Naive thymus-derived CD4-positive, alpha-beta T cell (primary cell): ENCODE data around the gene SMG5. TPM values are rescaled to one million over a fixed set of nuclear protein-coding genes. Genes with fewer than 3 reads are reported as not detected.

Source experiments
- ATAC-seq: fragments of 150-1000 bp; cut with Tn5 transposase; 2 replicates; pipeline ENCODE4 v1.10.0; 2021; ENCODE audit warnings: mild to moderate bottlenecking, moderate library complexity
- CTCF ChIA-PET: fragments of 350-600 bp; sonication (Branson Sonifier 250); formaldehyde crosslinking; loops from one replicate; lab custom pipeline; 2021; ENCODE audit warnings: antibody characterized with exemption; lab: Charles Lee
- POLR2A ChIA-PET: fragments of 350-600 bp; sonication (Branson Sonifier 250); formaldehyde crosslinking; loops from one replicate; lab custom pipeline; 2021; ENCODE audit warnings: antibody characterized with exemption, inconsistent platforms; lab: Charles Lee
- DNase-seq, 9 donors: peaks; one replicate each; pipeline versions ENCODE4 v3.0.0 to v3.0.0-alpha.2; 2020 to 2022; ENCODE audit warnings: mixed read lengths in 1 of 9
- H3K27ac ChIP-seq: one replicate; pipeline ENCODE4 v1.7.0; 2013; ENCODE audit warnings: mild to moderate bottlenecking, low read depth, low read length, moderate library complexity
- H3K27me3 ChIP-seq, 2 donors: one replicate each; pipeline ENCODE4 v1.7.0; 2013; ENCODE audit warnings: low read length in 2 of 2, mild to moderate bottlenecking in 2 of 2, moderate library complexity in 2 of 2; ENCODE audit not compliant: control insufficient read depth in 2 of 2, insufficient read depth in 2 of 2
- H3K36me3 ChIP-seq, 3 experiments: 1 replicate in 2 of 3; 2 replicates in 1 of 3; pipeline ENCODE4 v1.7.0; 2013; ENCODE audit warnings: low read length in 3 of 3, mild to moderate bottlenecking in 3 of 3, moderate library complexity in 1 of 3; ENCODE audit not compliant: insufficient read depth in 3 of 3, control insufficient read depth in 2 of 3
- H3K4me1 ChIP-seq, 2 donors: one replicate each; pipeline ENCODE4 v1.7.0; 2013; ENCODE audit warnings: low read length in 2 of 2, mild to moderate bottlenecking in 2 of 2, moderate library complexity in 1 of 2; ENCODE audit not compliant: control insufficient read depth in 2 of 2, insufficient read depth in 2 of 2
- H3K4me3 ChIP-seq: 2 replicates; pipeline ENCODE4 v1.7.0; 2013; ENCODE audit warnings: mild to moderate bottlenecking, low read length
- H3K9me3 ChIP-seq, 3 experiments: 1 replicate in 2 of 3; 2 replicates in 1 of 3; pipeline ENCODE4 v1.7.0; 2013; ENCODE audit warnings: low read length in 3 of 3; ENCODE audit not compliant: control insufficient read depth in 2 of 3
- H3K27ac Mint-ChIP-seq, 9 donors: one replicate each; pipeline ENCODE4 v1.8.0; 2020 to 2022; ENCODE audit warnings: mixed read lengths in 9 of 9, mild to moderate bottlenecking in 8 of 9, moderate library complexity in 5 of 9, inconsistent platforms in 2 of 9
- H3K27me3 Mint-ChIP-seq, 5 donors: one replicate each; pipeline ENCODE4 v1.8.0; 2021 to 2022; ENCODE audit warnings: mixed read lengths in 5 of 5, mild to moderate bottlenecking in 1 of 5
- H3K36me3 Mint-ChIP-seq, 5 donors: one replicate each; pipeline ENCODE4 v1.8.0; 2020 to 2022; ENCODE audit warnings: mixed read lengths in 5 of 5, mild to moderate bottlenecking in 3 of 5, inconsistent platforms in 1 of 5
- H3K4me1 Mint-ChIP-seq, 7 donors: one replicate each; pipeline ENCODE4 v1.8.0; 2020 to 2022; ENCODE audit warnings: mixed read lengths in 7 of 7, mild to moderate bottlenecking in 3 of 7, inconsistent platforms in 1 of 7
- H3K4me3 Mint-ChIP-seq, 10 donors: one replicate each; pipeline ENCODE4 v1.8.0; 2020 to 2022; ENCODE audit warnings: mild to moderate bottlenecking in 10 of 10, mixed read lengths in 10 of 10, moderate library complexity in 6 of 10, inconsistent platforms in 2 of 10
- H3K9me3 Mint-ChIP-seq, 11 donors: one replicate each; pipeline ENCODE4 v1.8.0; 2020 to 2022; ENCODE audit warnings: mixed read lengths in 11 of 11, mild to moderate bottlenecking in 4 of 11, inconsistent platforms in 1 of 11, moderate library complexity in 1 of 11
- intact Hi-C, 2 donors: fragments of 100-400 bp; cut with micrococcal nuclease; formaldehyde crosslinking; loops; one replicate each; pipeline ENCODE4 v1.15.1; 2023
- polyA plus RNA-seq, 2 donors: library from polyadenylated mRNA; unstranded; fragments of 300-500 nt; fragmentation: Illumina TruSeq; gene quantifications; one replicate each; pipeline ENCODE4 v1.2.3, GENCODE V29; 2021
- total RNA-seq, 6 experiments: library from RNA in 5 of 6; stranded (reverse) in 5 of 6; gene quantifications; 1 replicate in 5 of 6; 2 replicates in 1 of 6; pipeline ENCODE4 v1.2.3 and lab custom pipeline; 2021 to 2026

The SMG5 gene
- total and polyA plus RNA-seq, 7 experiments from 2014 or later, result 14.4 to 74.0 (median 65.7) TPM

GRCh38 chr1:156212833-156213643, 69.6 kb downstream of the SMG5 start, which contains the start of gene PMF1:
Gene PMF1 (plus strand): TSS chr1:156213007. CDS start chr1:156213016, 9 bp downstream.
- peak within 1 kb of the TSS; percentile 90 to 99 (median 96) for H3K4me3 Mint-ChIP-seq
- Histone ChIP-seq H3K9me3 (no peaks in the 10 kb centered on the region), H3K27me3 (no peaks in the 10 kb centered on the region), H3K4me3 (peak within 1 kb of the TSS; percentile 85), H3K36me3 (peaks cover 0 to 36% (median 0%) of the 10 kb centered on the region in 3 experiments), H3K4me1 (peaks cover 8 to 17% of the 10 kb centered on the region in 2 donors), H3K27ac (peak within 1 kb of the TSS; percentile 94)
- no peaks in the 10 kb centered on the region for H3K27me3 Mint-ChIP-seq
- H3K27ac Mint-ChIP-seq, result peak within 1 kb of the TSS; percentile 98 to 100 (median 99)
- H3K9me3 Mint-ChIP-seq, result no peaks in the 10 kb centered on the region
- ATAC-seq (peak; percentile 98), DNase-seq (peak; percentile 83 to 97 (median 95))
- peaks cover 20 to 58% (median 41%) of the 10 kb centered on the region in 7 donors for H3K4me1 Mint-ChIP-seq
- intact Hi-C loops, result loop anchor here (1.0 to 10.0 kb wide), 10 partner anchors 12 to 528 kb away; partner anchors contain the start of genes CCT3 (in 2 of the 2), TSACC (in 2 of the 2), GON4L (in 1 of the 2) and LAMTOR2 (in 1 of the 2)
- ChIA-PET CTCF (interaction anchor here (0.6 to 1.6 kb wide), 7 partner anchors 11 to 1257 kb away, joined by 3 to 11 read pairs (median 3); partner anchors contain the start of genes PBXIP1 and SLC25A44), POLR2A (interaction anchor here (0.6 to 3.1 kb wide), 25 partner anchors 9 to 968 kb away, joined by 3 to 30 read pairs (median 3); partner anchors contain the start of genes MEF2D, PRCC, SLC25A44 and SMG5)
- peaks cover 3 to 30% (median 21%) of the 10 kb centered on the region in 5 donors for H3K36me3 Mint-ChIP-seq

GRCh38 chr1:156212130-156212529, 70.5 kb downstream of the SMG5 start:
- Histone ChIP-seq H3K27ac (peak overlapping the region; percentile 94), H3K4me3 (peak overlapping the region; percentile 85), H3K36me3 (peaks cover 0 to 40% (median 0%) of the 10 kb centered on the region in 3 experiments), H3K4me1 (peaks cover 0 to 17% of the 10 kb centered on the region in 2 donors), H3K9me3 (no peaks in the 10 kb centered on the region), H3K27me3 (no peaks in the 10 kb centered on the region)
- ATAC-seq, result no peak
- ChIA-PET POLR2A (interaction anchor here (0.5 to 3.1 kb wide), 15 partner anchors 9 to 289 kb away, joined by 3 to 30 read pairs (median 7); partner anchors contain the start of genes MEF2D, SLC25A44 and SMG5), CTCF (interaction anchor here (1.0 kb wide), 1 partner anchor 14 kb away, joined by 3 read pairs; no protein-coding TSS in a partner anchor)
- Mint-ChIP-seq H3K36me3 (peaks cover 3 to 34% (median 25%) of the 10 kb centered on the region in 5 donors), H3K27ac (peak overlapping the region; percentile 98 to 100 (median 99)), H3K9me3 (no peaks in the 10 kb centered on the region), H3K4me3 (peak overlapping the region; percentile 90 to 99 (median 96)), H3K27me3 (no peaks in the 10 kb centered on the region), H3K4me1 (peaks cover 11 to 49% (median 32%) of the 10 kb centered on the region in 7 donors)
- intact Hi-C loops, result loop anchor here (1.0 to 10.0 kb wide), 6 partner anchors 19 to 529 kb away; partner anchors contain the start of genes CCT3 (in 1 of the 2), GON4L (in 1 of the 2), MEF2D (in 1 of the 2) and MRPL24 (in 1 of the 2)
- no peak for DNase-seq

- POLR2A ChIA-PET, result interaction anchor here (0.8 to 1.7 kb wide), 4 partner anchors 10 to 21 kb away, joined by 3 to 7 read pairs (median 3); partner anchors contain the start of gene SLC25A44
- intact Hi-C loops, result loop anchor here (5.0 to 10.0 kb wide), 3 partner anchors 126 to 354 kb away; partner anchors contain the start of genes CCT3 (in 1 of the 2), GON4L (in 1 of the 2), MEF2D (in 1 of the 2) and SYT11 (in 1 of the 2)
- H3K9me3 Mint-ChIP-seq, result no peaks in the 10 kb centered on the region
These were observed 71.4 kb downstream of the SMG5 start for GRCh38 chr1:156211243-156211642.

GRCh38 chr1:156204686-156205085, 77.9 kb downstream of the SMG5 start:
- H3K4me3 Mint-ChIP-seq, result no peak overlapping the region
- ChIA-PET POLR2A (interaction anchor here (0.7 to 1.2 kb wide), 4 partner anchors 8 to 995 kb away, joined by 3 read pairs; no protein-coding TSS in a partner anchor), CTCF (interaction anchor here (0.6 to 1.1 kb wide), 3 partner anchors 10 to 13 kb away, joined by 3 to 6 read pairs (median 3); partner anchors contain the start of gene SLC25A44)
- peaks cover 9 to 23% (median 16%) of the 10 kb centered on the region in 7 donors for H3K4me1 Mint-ChIP-seq
- H3K27ac Mint-ChIP-seq, result peak overlapping the region in 1 of 9 donors; percentile 6
- intact Hi-C loops, result no loop called here
- H3K36me3 Mint-ChIP-seq, result peaks cover 4 to 35% (median 20%) of the 10 kb centered on the region in 5 donors
- H3K9me3 Mint-ChIP-seq, result no peaks in the 10 kb centered on the region
- H3K4me3 ChIP-seq, result no peak overlapping the region
- DNase-seq (no peak), ATAC-seq (no peak)
- H3K9me3 ChIP-seq, result no peaks in the 10 kb centered on the region
- peaks cover 0 to 58% (median 12%) of the 10 kb centered on the region in 3 experiments for H3K36me3 ChIP-seq
- H3K27me3 Mint-ChIP-seq, result no peaks in the 10 kb centered on the region
- peaks cover 0 to 13% of the 10 kb centered on the region in 2 donors for H3K4me1 ChIP-seq
- H3K27ac ChIP-seq, result no peak overlapping the region
- no peaks in the 10 kb centered on the region for H3K27me3 ChIP-seq

More at GRCh38 chr1:156211243-156211642, 71.4 kb downstream of the SMG5 start:
- Mint-ChIP-seq H3K4me3 (peak overlapping the region in 4 of 10 donors; percentile 16 to 32 (median 22)), H3K4me1 (peaks cover 11 to 49% (median 30%) of the 10 kb centered on the region in 7 donors), H3K27ac (peak overlapping the region in 7 of 9 donors; percentile 27 to 99 (median 98)), H3K36me3 (peaks cover 3 to 34% (median 25%) of the 10 kb centered on the region in 5 donors), H3K27me3 (no peaks in the 10 kb centered on the region)
- no peaks in the 10 kb centered on the region for H3K9me3 ChIP-seq
- no peak overlapping the region for H3K27ac ChIP-seq
- H3K27me3 ChIP-seq, result no peaks in the 10 kb centered on the region
- peaks cover 0 to 46% (median 0%) of the 10 kb centered on the region in 3 experiments for H3K36me3 ChIP-seq
- H3K4me3 ChIP-seq, result no peak overlapping the region
- ATAC-seq (no peak), DNase-seq (no peak)
- CTCF ChIA-PET, result interaction anchor here (2.7 kb wide), 1 partner anchor 13 kb away, joined by 12 read pairs; no protein-coding TSS in a partner anchor
- H3K4me1 ChIP-seq, result peaks cover 0 to 17% of the 10 kb centered on the region in 2 donors

- H3K4me1 ChIP-seq, result peaks cover 3 to 17% of the 10 kb centered on the region in 2 donors
- no peaks in the 10 kb centered on the region for H3K27me3 ChIP-seq
- ATAC-seq (no peak), DNase-seq (no peak)
- Mint-ChIP-seq H3K27me3 (no peaks in the 10 kb centered on the region), H3K4me3 (no peak overlapping the region), H3K4me1 (peaks cover 23 to 30% (median 29%) of the 10 kb centered on the region in 7 donors), H3K36me3 (peaks cover 7 to 27% (median 18%) of the 10 kb centered on the region in 5 donors), H3K27ac (no peak overlapping the region), H3K9me3 (no peaks in the 10 kb centered on the region)
- ChIA-PET CTCF (interaction anchor here (0.6 to 1.5 kb wide), 3 partner anchors 11 to 38 kb away, joined by 3 to 7 read pairs (median 3); no protein-coding TSS in a partner anchor), POLR2A (interaction anchor here (1.2 kb wide), 1 partner anchor 9 kb away, joined by 4 read pairs; the partner anchor contains the start of gene PMF1)
- no peak overlapping the region for H3K27ac ChIP-seq
- intact Hi-C loops, result no loop called here
- peaks cover 0 to 53% (median 12%) of the 10 kb centered on the region in 3 experiments for H3K36me3 ChIP-seq
- H3K9me3 ChIP-seq, result no peaks in the 10 kb centered on the region
- H3K4me3 ChIP-seq, result no peak overlapping the region
These were observed 79.3 kb downstream of the SMG5 start for GRCh38 chr1:156203331-156203730.
